Smooth muscle cell (in vitro differentiated cells): ENCODE measurements around the gene AGO3. TPM values are rescaled to one million over a fixed set of nuclear protein-coding genes. Genes with fewer than 3 reads are reported as not detected.
A peak's percentile ranks its signal among the peaks of the same experiment; 100 is the strongest.

Experiments
- DNase-seq: peaks from one replicate; lab custom pipeline; 2025; ENCODE audit not compliant: unreplicated experiment; lab: John Stamatoyannopoulos, UW
- H2AFZ ChIP-seq: fragments of 200-600 bp; sonication (generic); 2 replicates; pipeline ENCODE4 v1.6.0; 2016; ENCODE audit warnings: antibody characterized with exemption, low read depth, mild to moderate bottlenecking
- H3F3A ChIP-seq: fragments of 200-600 bp; sonication (generic); 2 replicates; pipeline ENCODE4 v1.6.0; 2017; ENCODE audit warnings: antibody characterized with exemption, low read depth
- H3K27ac ChIP-seq: fragments of 200-600 bp; sonication (generic); 2 replicates; pipeline ENCODE4 v1.5.1; 2016; ENCODE audit warnings: low read depth, mild to moderate bottlenecking
- H3K27me3 ChIP-seq: fragments of 200-600 bp; sonication (generic); 2 replicates; pipeline ENCODE4 v1.6.1; 2016; ENCODE audit warnings: low read depth, mild to moderate bottlenecking
- H3K36me3 ChIP-seq: fragments of 200-600 bp; sonication (generic); 2 replicates; pipeline ENCODE4 v1.5.1; 2016; ENCODE audit warnings: low read depth
- H3K4me1 ChIP-seq: fragments of 200-600 bp; sonication (generic); 2 replicates; pipeline ENCODE4 v1.5.1; 2016; ENCODE audit warnings: low read depth
- H3K4me2 ChIP-seq: fragments of 200-600 bp; sonication (generic); 2 replicates; pipeline ENCODE4 v1.6.0; 2016; ENCODE audit warnings: mild to moderate bottlenecking
- H3K4me3 ChIP-seq: fragments of 200-600 bp; sonication (generic); 2 replicates; pipeline ENCODE4 v1.5.1; 2016; ENCODE audit warnings: mild to moderate bottlenecking
- H3K79me2 ChIP-seq: fragments of 200-600 bp; sonication (generic); 2 replicates; pipeline ENCODE4 v1.6.0; 2016; ENCODE audit warnings: low read depth, mild to moderate bottlenecking
- H3K9ac ChIP-seq: fragments of 200-600 bp; sonication (generic); 2 replicates; pipeline ENCODE4 v1.6.0; 2016; ENCODE audit warnings: low read depth
- H3K9me3 ChIP-seq: fragments of 200-600 bp; sonication (generic); replicated peaks from 2 replicates; pipeline ENCODE4 v1.5.1; 2016; ENCODE audit warnings: low read depth
- H4K20me1 ChIP-seq: fragments of 200-600 bp; sonication (generic); 2 replicates; pipeline ENCODE4 v1.6.0; 2016; ENCODE audit warnings: low read depth
- CTCF ChIP-seq: fragments of 200-600 bp; sonication (generic); IDR thresholded peaks from 2 replicates; pipeline ENCODE4 v1.5.1; 2017; ENCODE audit warnings: borderline replicate concordance, mild to moderate bottlenecking, antibody characterized with exemption; ENCODE audit not compliant: insufficient read depth, poor library complexity, severe bottlenecking
- WGBS: methylation state at CpG from one replicate; pipeline ENCODE4 v1.1.7; 2016; ENCODE audit warnings: low lambda C conversion rate; 5-methylcytosine and 5-hydroxymethylcytosine counted together
- polyA plus RNA-seq: library from polyadenylated mRNA; unstranded; fragments of >200 nt; fragmentation: Nextera tagmentation; extraction: Ambion mirVana; gene quantifications from 2 replicates; pipeline ENCODE4 v1.2.1, GENCODE V29; 2016
- total RNA-seq: library from RNA; depleted of rRNA; stranded (reverse); fragments of >200 nt; gene quantifications from 2 replicates; pipeline ENCODE4 v1.2.3, GENCODE V29; 2014

AGO3 gene
- total and polyA plus RNA-seq, 2 experiments from 2014 or later = 14.3 to 31.6 TPM

GRCh38 chr1:35931446-35932157 is 697 bp downstream of the AGO3 start:
- Histone ChIP-seq H3K36me3 (no peaks in the 10 kb centered on the region), H3K9ac (peak overlapping the region; percentile 93), H3K4me1 (peaks cover 44% of the 10 kb centered on the region), H4K20me1 (peaks cover 44% of the 10 kb centered on the region), H3F3A (peaks cover 2% of the 10 kb centered on the region), H3K79me2 (peaks cover 56% of the 10 kb centered on the region), H3K27ac (peak overlapping the region; percentile 94), H3K27me3 (no peaks in the 10 kb centered on the region), H3K4me2 (peak overlapping the region; percentile 99), H2AFZ (peak overlapping the region; percentile 42), H3K9me3 (no peaks in the 10 kb centered on the region), H3K4me3 (peak overlapping the region; percentile 97)
- TF ChIP-seq CTCF = no peak
- no peak for DNase-seq
- WGBS = under 1% methylated on average over 28 of the region's 28 CpGs

- 60% methylated on average over 7 of the region's 7 CpGs for WGBS
- Histone ChIP-seq H3K9ac (peak overlapping the region; percentile 93), H3K4me3 (peak overlapping the region; percentile 97), H4K20me1 (peaks cover 50% of the 10 kb centered on the region), H2AFZ (no peak overlapping the region), H3K27me3 (no peaks in the 10 kb centered on the region), H3K4me1 (peaks cover 44% of the 10 kb centered on the region), H3K9me3 (no peaks in the 10 kb centered on the region), H3K79me2 (peaks cover 62% of the 10 kb centered on the region), H3K36me3 (no peaks in the 10 kb centered on the region), H3K4me2 (peak overlapping the region; percentile 99), H3K27ac (peak overlapping the region; percentile 94), H3F3A (peaks cover 8% of the 10 kb centered on the region)
- no peak for DNase-seq
- no peak for TF ChIP-seq CTCF
Measured at GRCh38 chr1:35932158-35932636, 1.3 kb downstream of the AGO3 start.

- H3K4me2 ChIP-seq = peak overlapping the region; percentile 99
- DNase-seq = no peak
- H3K4me3 ChIP-seq = peak overlapping the region; percentile 97
- H3K4me1 ChIP-seq = peaks cover 44% of the 10 kb centered on the region
- H3K9ac ChIP-seq = no peak overlapping the region
- no peaks in the 10 kb centered on the region for H3K27me3 ChIP-seq
- H2AFZ ChIP-seq = no peak overlapping the region
- TF ChIP-seq CTCF = no peak
- peak overlapping the region; percentile 94 for H3K27ac ChIP-seq
- peaks cover 57% of the 10 kb centered on the region for H4K20me1 ChIP-seq
- H3F3A ChIP-seq = peaks cover 12% of the 10 kb centered on the region
- H3K36me3 ChIP-seq = no peaks in the 10 kb centered on the region
- H3K79me2 ChIP-seq = peaks cover 69% of the 10 kb centered on the region
- H3K9me3 ChIP-seq = no peaks in the 10 kb centered on the region
Measured at GRCh38 chr1:35932941-35933340, 2.0 kb downstream of the AGO3 start.
